Measurements from ENCODE around the gene GMDS.

DNA sequence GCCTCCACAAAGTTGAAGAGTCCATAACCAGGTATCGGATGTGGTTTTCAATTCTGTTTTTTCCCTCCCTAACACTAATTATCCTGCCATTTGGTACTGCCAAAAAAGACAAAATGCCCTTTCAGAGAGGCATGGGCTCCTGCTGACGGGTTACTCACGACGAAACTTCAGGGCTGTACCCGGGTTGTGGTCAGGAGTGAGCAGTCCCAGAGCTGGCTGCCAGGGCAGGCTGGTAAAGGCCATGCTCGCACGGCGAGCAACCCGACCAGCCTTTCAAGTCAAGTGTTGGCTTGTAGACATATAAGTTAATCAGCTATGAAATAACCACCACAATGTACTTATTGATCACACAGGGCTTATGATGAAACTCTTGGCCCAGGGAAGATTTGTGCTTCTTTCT, 483.2 kb downstream of the GMDS start:
- TF ChIP-seq PPARA (CRISPR knock-in tag; IDR thresholded peaks at IDR 0.05; ENCODE audit: borderline replicate concordance) (no peak), CSDC2 (CRISPR knock-in tag; IDR thresholded peaks at IDR 0.05) (no peak), ZC3H10 (CRISPR knock-in tag; IDR thresholded peaks at IDR 0.05) (no peak), ZNF565 (CRISPR knock-in tag; conservative IDR thresholded peaks at IDR 0.05; ENCODE audit: low read depth) (no peak), ZFP3 (CRISPR knock-in tag; IDR thresholded peaks at IDR 0.05) (no peak)
- TF ChIP-seq, protein P1, sequence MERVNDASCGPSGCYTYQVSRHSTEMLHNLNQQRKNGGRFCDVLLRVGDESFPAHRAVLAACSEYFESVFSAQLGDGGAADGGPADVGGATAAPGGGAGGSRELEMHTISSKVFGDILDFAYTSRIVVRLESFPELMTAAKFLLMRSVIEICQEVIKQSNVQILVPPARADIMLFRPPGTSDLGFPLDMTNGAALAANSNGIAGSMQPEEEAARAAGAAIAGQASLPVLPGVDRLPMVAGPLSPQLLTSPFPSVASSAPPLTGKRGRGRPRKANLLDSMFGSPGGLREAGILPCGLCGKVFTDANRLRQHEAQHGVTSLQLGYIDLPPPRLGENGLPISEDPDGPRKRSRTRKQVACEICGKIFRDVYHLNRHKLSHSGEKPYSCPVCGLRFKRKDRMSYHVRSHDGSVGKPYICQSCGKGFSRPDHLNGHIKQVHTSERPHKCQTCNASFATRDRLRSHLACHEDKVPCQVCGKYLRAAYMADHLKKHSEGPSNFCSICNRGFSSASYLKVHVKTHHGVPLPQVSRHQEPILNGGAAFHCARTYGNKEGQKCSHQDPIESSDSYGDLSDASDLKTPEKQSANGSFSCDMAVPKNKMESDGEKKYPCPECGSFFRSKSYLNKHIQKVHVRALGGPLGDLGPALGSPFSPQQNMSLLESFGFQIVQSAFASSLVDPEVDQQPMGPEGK (CRISPR knock-in tag; IDR thresholded peaks at IDR 0.05; ENCODE audit: borderline replicate concordance): no peak

Data from SK-N-SH treated with all-trans-retinoic acid at 6 μM for 48 hours (cell line).